Articular chondrocyte of knee joint (primary cell): Measurements from ENCODE around the gene ZP4. TPM values are rescaled to one million over a fixed set of nuclear protein-coding genes. Genes with fewer than 3 reads are reported as not detected.

Experiments
- total RNA-seq: library from RNA; depleted of rRNA; stranded (reverse); fragments of >200 nt; gene quantifications from 2 replicates; pipeline ENCODE4 v1.2.3, GENCODE V29; 2012

Gene ZP4, protein sequence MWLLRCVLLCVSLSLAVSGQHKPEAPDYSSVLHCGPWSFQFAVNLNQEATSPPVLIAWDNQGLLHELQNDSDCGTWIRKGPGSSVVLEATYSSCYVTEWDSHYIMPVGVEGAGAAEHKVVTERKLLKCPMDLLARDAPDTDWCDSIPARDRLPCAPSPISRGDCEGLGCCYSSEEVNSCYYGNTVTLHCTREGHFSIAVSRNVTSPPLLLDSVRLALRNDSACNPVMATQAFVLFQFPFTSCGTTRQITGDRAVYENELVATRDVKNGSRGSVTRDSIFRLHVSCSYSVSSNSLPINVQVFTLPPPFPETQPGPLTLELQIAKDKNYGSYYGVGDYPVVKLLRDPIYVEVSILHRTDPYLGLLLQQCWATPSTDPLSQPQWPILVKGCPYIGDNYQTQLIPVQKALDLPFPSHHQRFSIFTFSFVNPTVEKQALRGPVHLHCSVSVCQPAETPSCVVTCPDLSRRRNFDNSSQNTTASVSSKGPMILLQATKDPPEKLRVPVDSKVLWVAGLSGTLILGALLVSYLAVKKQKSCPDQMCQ
- not detected in 2 replicates for total RNA-seq

DNA sequence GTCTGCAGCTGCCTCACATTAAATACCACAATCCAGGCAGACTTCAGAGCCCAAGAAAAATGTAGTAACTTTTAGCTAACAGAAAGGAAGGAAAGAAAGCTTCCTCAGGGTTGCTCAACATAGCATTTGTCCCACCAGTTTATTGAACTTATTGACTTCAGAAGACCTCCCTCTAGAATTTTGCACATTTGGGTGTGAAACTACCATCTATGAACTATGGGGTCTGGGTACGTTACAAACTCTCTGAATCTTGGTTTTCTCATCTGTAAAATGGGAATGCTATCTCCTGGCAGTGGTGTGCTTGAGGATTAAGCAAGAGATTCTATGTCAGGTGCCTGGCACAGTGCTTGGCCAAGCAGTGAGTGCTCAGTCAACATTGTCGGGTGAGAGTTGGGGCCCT, at the start of gene ZP4:
TSS of gene ZP4 (minus strand) at position 101 of the 400 bp plus-strand sequence. CDS start 287 bp downstream, outside the sequence.

